ENCODE measurements around the gene AHCYL2. TPM values are rescaled to one million over a fixed set of nuclear protein-coding genes. Genes with fewer than 3 reads are reported as not detected.

The AHCYL2 gene
- total RNA-seq, 1 experiment from 2014 or later = 20.2 TPM

GRCh38 chr7:129317450-129317849 lies 92.6 kb downstream of the AHCYL2 start:
- no TSS peak for BruUV-seq (replicated peaks)
- intact Hi-C loops (cut with micrococcal nuclease; ENCODE audit: unreplicated experiment) = no loop called here
- Histone ChIP-seq H3K4me3 (ENCODE audit: low read depth in 2 of 2, low read length in 2 of 2) (no peak overlapping the region), H3K9me3 (ENCODE audit: control insufficient read depth, insufficient read depth, low read depth, low read length) (no peaks in the 10 kb centered on the region), H3K4me1 (ENCODE audit: control insufficient read depth, insufficient read depth, low read length) (no peaks in the 10 kb centered on the region), H3K27ac (ENCODE audit: low read length) (no peak overlapping the region), H3K36me3 (ENCODE audit: control insufficient read depth, insufficient read depth, low read length) (no peaks in the 10 kb centered on the region), H3K27me3 (ENCODE audit: control insufficient read depth, insufficient read depth, low read length) (no peaks in the 10 kb centered on the region)
- no peak for ATAC-seq
- ChIA-PET CTCF (no interaction called here), POLR2A (no interaction called here)
- no peak for DNase-seq (ENCODE audit: low read depth, low spot score)
- no peak for TF ChIP-seq CTCF (IDR thresholded peaks at IDR 0.05)
- TF ChIP-seq POLR2AphosphoS5 (IDR thresholded peaks at IDR 0.05; ENCODE audit: low read depth, low read length) = no peak
- no peak for TF ChIP-seq SIN3A (IDR thresholded peaks at IDR 0.05; ENCODE audit: borderline replicate concordance, insufficient read depth, low read depth, low read length)
- TF ChIP-seq TCF7L2 (IDR thresholded peaks at IDR 0.05; ENCODE audit: low read depth, low read length) = no peak
- TF ChIP-seq REST (IDR thresholded peaks at IDR 0.05; ENCODE audit: insufficient read depth in 1 of 2, low read depth in 2 of 2, low read length in 1 of 2) = no peak
- in situ Hi-C loops (cut with HindIII; ENCODE audit: low pct_unique_long_range_greater_than_20kb, low sequenced_read_pairs) = no loop called here

GRCh38 chr7:129327076-129327475 lies 102.2 kb downstream of the AHCYL2 start:
- no peaks in the 10 kb centered on the region; the same call in 1 of the 2 replicates for H3K4me1 ChIP-seq (ENCODE audit: control insufficient read depth, insufficient read depth, low read length)
- no peaks in the 10 kb centered on the region for H3K36me3 ChIP-seq (ENCODE audit: control insufficient read depth, insufficient read depth, low read length)
- no peak overlapping the region for H3K4me3 ChIP-seq (ENCODE audit: low read depth in 2 of 2, low read length in 2 of 2)
- TF ChIP-seq TCF7L2 (IDR thresholded peaks at IDR 0.05; ENCODE audit: low read depth, low read length) (no peak), REST (IDR thresholded peaks at IDR 0.05; ENCODE audit: insufficient read depth in 1 of 2, low read depth in 2 of 2, low read length in 1 of 2) (no peak), SIN3A (IDR thresholded peaks at IDR 0.05; ENCODE audit: borderline replicate concordance, insufficient read depth, low read depth, low read length) (no peak), CTCF (IDR thresholded peaks at IDR 0.05) (no peak), POLR2AphosphoS5 (IDR thresholded peaks at IDR 0.05; ENCODE audit: low read depth, low read length) (no peak)
- H3K9me3 ChIP-seq (ENCODE audit: control insufficient read depth, insufficient read depth, low read depth, low read length) = peaks cover 4% of the 10 kb centered on the region; the same call in 1 of the 2 replicates
- DNase-seq (ENCODE audit: low read depth, low spot score) (no peak), ATAC-seq (no peak)
- intact Hi-C loops (cut with micrococcal nuclease; ENCODE audit: unreplicated experiment) = no loop called here
- BruUV-seq (replicated peaks) = no TSS peak
- H3K27ac ChIP-seq (ENCODE audit: low read length) = no peak overlapping the region
- POLR2A ChIA-PET = no interaction called here
- in situ Hi-C loops (cut with HindIII; ENCODE audit: low pct_unique_long_range_greater_than_20kb, low sequenced_read_pairs) = no loop called here
- CTCF ChIA-PET = no interaction called here
- no peaks in the 10 kb centered on the region for H3K27me3 ChIP-seq (ENCODE audit: control insufficient read depth, insufficient read depth, low read length)
